HepG2 (cell line): ENCODE data around the gene RPL18. TPM values are rescaled to one million over a fixed set of nuclear protein-coding genes. Genes with fewer than 3 reads are reported as not detected.

ENCODE experiments used
- CBX1 ChIP-seq: IDR thresholded peaks from one replicate; pipeline ENCODE4 v1.6.1; 2016; ENCODE audit warnings: antibody characterized with exemption, low read depth
- DMAP1 ChIP-seq: IDR thresholded peaks from 2 replicates; pipeline ENCODE4 v1.6.1; 2016
- GATAD2A ChIP-seq: IDR thresholded peaks from 2 replicates; pipeline ENCODE4 v1.6.1; 2016
- GRHL1 ChIP-seq: sonication (generic); formaldehyde crosslinking; conservative IDR thresholded peaks from 2 replicates; pipeline ENCODE4 v1.8.0; 2022; ENCODE audit warnings: missing genetic modification reagents
- GTF2F1 ChIP-seq: fragments of 150-350 bp; IDR thresholded peaks from 2 replicates; pipeline ENCODE4 v1.6.1; 2014; ENCODE audit warnings: low read length
- HIC2 ChIP-seq: sonication (generic); formaldehyde crosslinking; IDR thresholded peaks from 2 replicates; pipeline ENCODE4 v1.9.0; 2022; ENCODE audit warnings: low read depth, missing genetic modification reagents
- SMAD9 ChIP-seq: sonication (generic); formaldehyde crosslinking; IDR thresholded peaks from 2 replicates; pipeline ENCODE4 v1.5.1; 2020; ENCODE audit warnings: mild to moderate bottlenecking, missing genetic modification reagents
- THRA ChIP-seq: sonication (generic); formaldehyde crosslinking; IDR thresholded peaks from 2 replicates; pipeline ENCODE4 v1.4.0; 2020; ENCODE audit warnings: missing genetic modification reagents, borderline replicate concordance
- THYN1 ChIP-seq: sonication (generic); formaldehyde crosslinking; IDR thresholded peaks from 2 replicates; pipeline ENCODE4 v1.8.1; 2023; ENCODE audit warnings: low read depth, mild to moderate bottlenecking, moderate library complexity, missing genetic modification reagents, borderline replicate concordance
- ZBTB4 ChIP-seq: sonication (generic); formaldehyde crosslinking; IDR thresholded peaks from 2 replicates; pipeline ENCODE4 v1.4.0; 2020; ENCODE audit warnings: missing genetic modification reagents, mild to moderate bottlenecking, borderline replicate concordance
- ZBTB43 ChIP-seq: sonication (generic); formaldehyde crosslinking; conservative IDR thresholded peaks from 2 replicates; pipeline ENCODE4 v1.4.0; 2020; ENCODE audit warnings: missing genetic modification reagents
- ZFP82 ChIP-seq: sonication (generic); formaldehyde crosslinking; IDR thresholded peaks from 2 replicates; pipeline ENCODE4 v1.5.1; 2020; ENCODE audit warnings: mild to moderate bottlenecking, missing genetic modification reagents, borderline replicate concordance
- ZNF704 ChIP-seq: sonication (generic); formaldehyde crosslinking; IDR thresholded peaks from 2 replicates; pipeline ENCODE4 v1.8.1; 2023; ENCODE audit warnings: mild to moderate bottlenecking, inconsistent platforms, moderate library complexity, missing genetic modification reagents, borderline replicate concordance
- ZNF766 ChIP-seq: sonication (generic); formaldehyde crosslinking; IDR thresholded peaks from 2 replicates; pipeline ENCODE4 v1.5.0; 2020; ENCODE audit warnings: missing genetic modification reagents, borderline replicate concordance
- ZNF777 ChIP-seq: sonication (generic); formaldehyde crosslinking; IDR thresholded peaks from 2 replicates; pipeline ENCODE4 v1.4.0; 2020; ENCODE audit warnings: missing genetic modification reagents
- polyA plus RNA-seq, 8 experiments: library from polyadenylated mRNA; depleted of rRNA in 3 of 8; stranded (reverse) in 7 of 8; unstranded in 1 of 8; fragments of >200 nt; fragmentation: Illumina TruSeq in 4 of 8; extraction: Trizol in 4 of 8; gene quantifications; 2 replicates each; pipeline versions ENCODE4 v1.2.1 to v1.2.3, GENCODE V29; 2011 to 2016; ENCODE audit warnings: low read depth in 4 of 8, missing spikeins in 1 of 8, mixed read lengths in 1 of 8; ENCODE audit not compliant: insufficient read depth in 1 of 8
- total RNA-seq, 5 experiments: library from RNA; depleted of rRNA; stranded (reverse); fragments of >200 nt; fragmentation: Illumina TruSeq; extraction: Trizol; gene quantifications; 2 replicates each; pipeline ENCODE4 v1.2.3, GENCODE V29; 2016; ENCODE audit warnings: low read depth in 1 of 5
- TF ChIP-seq, protein P1 (sequence below): sonication (generic); formaldehyde crosslinking; IDR thresholded peaks from 2 replicates; pipeline ENCODE4 v1.4.0; 2020; ENCODE audit warnings: missing genetic modification reagents

The RPL18 gene
- total and polyA plus RNA-seq, 2 of the 13 experiments (the other 11 are each of a cell fraction or from before 2014, with no cell fraction given) = 1,485 to 1,639 TPM

DNA sequence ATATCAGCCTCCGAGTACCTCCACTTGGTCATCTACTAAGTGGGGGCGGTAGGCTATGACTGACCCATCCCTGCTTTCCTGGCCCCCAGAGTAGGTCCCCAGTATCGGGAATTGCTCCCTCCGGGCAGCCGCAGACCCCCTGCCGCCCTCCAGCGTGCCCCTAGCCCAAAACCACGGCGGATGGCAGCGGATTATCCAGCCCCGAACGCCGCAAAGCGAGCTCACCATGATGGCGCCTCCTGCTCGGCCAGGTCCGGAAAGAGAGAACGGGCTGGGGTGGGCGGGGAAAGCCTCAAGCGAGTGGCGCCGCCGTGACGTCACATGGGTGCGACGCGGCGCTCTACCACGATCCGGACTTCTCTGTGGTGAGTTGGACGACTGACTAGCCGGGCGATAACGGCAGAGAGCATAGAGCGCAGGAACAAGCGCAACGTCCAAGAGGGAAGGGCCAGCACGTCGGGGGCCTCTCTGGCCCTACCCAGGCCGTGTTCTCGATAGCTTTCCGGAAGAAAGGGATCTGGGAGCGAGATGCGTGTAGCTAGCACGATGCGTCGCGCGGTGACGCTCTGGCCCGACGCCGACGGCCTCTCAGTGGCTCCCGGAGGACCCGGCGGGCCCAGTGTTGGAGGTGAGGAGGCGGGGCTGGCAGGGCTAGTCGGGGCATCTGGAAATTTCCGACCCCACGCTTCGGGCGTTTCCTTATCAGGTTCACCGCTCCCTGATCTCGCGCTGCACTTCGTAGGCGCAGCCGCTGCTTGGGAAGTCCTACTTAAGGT lies at the start of gene RPL18, which contains the start of gene SPHK2 (continued):
- peak; percentile 62; the same call in 1 of the 2 replicates for TF ChIP-seq ZBTB43
- TF ChIP-seq GATAD2A (CRISPR knock-in tag) = peak; percentile 74
- peak; percentile 86 for TF ChIP-seq THRA (CRISPR knock-in tag)
- TF ChIP-seq GTF2F1 = peak; percentile 85
- peak; percentile 94 for TF ChIP-seq ZNF777 (CRISPR knock-in tag)
- TF ChIP-seq ZNF704 (CRISPR knock-in tag) = no peak
- no peak for TF ChIP-seq THYN1
- TF ChIP-seq ZFP82 (CRISPR knock-in tag) = peak; percentile 94; the same call in 1 of the 2 replicates
- peak; percentile 99 for TF ChIP-seq DMAP1 (CRISPR knock-in tag)
- peak; percentile 17; the same call in 1 of the 2 replicates for TF ChIP-seq ZNF766
- TF ChIP-seq GRHL1 (CRISPR knock-in tag) = no peak
- TF ChIP-seq, protein P1, sequence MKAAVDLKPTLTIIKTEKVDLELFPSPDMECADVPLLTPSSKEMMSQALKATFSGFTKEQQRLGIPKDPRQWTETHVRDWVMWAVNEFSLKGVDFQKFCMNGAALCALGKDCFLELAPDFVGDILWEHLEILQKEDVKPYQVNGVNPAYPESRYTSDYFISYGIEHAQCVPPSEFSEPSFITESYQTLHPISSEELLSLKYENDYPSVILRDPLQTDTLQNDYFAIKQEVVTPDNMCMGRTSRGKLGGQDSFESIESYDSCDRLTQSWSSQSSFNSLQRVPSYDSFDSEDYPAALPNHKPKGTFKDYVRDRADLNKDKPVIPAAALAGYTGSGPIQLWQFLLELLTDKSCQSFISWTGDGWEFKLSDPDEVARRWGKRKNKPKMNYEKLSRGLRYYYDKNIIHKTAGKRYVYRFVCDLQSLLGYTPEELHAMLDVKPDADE (CRISPR knock-in tag) = no peak
- peak; percentile 82; the same call in 1 of the 2 replicates for TF ChIP-seq ZBTB4
- TF ChIP-seq CBX1 = no peak
- TF ChIP-seq SMAD9 = no peak
- no peak for TF ChIP-seq HIC2
